HG03095 (cell line): Measurements from ENCODE around the gene NFIC.
"Not testable (repeated sequence)": the region's sequence is repeated elsewhere in the genome, so short reads cannot be mapped to it uniquely, and the experiment has no call there.

Source experiments
- ATAC-seq: cut with Tn5 transposase; IDR thresholded peaks from one replicate; pipeline ENCODE4 v1.9.1; 2021; ENCODE audit warnings: moderate library complexity; ENCODE audit not compliant: unreplicated experiment

Gene NFIC

DNA sequence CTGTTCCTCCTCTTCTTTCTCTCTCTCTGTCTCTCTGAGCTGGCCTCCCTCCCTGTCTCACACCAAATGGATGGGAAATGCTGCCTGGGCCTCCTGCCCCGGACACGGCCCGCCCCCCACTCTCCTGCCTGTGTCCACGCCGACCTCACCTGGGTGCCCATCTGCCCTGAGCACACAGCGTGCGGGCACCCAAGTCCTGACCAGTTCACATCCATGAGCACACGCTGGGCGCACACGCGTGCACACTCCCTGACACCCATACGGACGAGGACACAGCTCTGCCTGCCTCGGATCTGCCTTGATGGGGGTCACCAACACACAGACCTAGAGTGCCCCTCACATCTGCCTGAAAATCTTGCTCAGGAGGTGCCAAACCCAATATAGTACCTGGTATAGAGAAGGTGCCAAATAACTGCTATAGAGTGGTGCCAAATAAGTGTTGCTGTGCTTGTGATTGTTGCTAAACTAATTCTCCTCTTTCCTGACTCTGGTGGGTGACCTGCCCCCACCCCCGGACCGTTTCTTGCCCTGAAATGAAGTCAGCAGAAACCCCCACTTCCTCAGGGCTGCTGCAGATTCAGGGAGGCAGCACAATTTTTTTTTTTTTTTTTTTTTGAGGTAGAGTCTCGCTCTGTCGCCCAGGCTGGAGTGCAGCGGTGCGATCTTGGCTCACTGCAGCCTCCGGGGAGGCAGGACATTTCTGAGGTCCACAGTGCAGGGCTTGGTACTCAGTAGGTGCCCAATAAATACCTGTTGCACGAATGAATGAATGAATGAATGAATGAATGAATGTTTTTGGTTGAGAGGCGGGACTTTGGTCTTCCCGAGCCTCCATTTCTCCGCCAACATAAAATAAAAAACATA is 4.6 kb downstream of the NFIC start:
- ATAC-seq: no peak

DNA sequence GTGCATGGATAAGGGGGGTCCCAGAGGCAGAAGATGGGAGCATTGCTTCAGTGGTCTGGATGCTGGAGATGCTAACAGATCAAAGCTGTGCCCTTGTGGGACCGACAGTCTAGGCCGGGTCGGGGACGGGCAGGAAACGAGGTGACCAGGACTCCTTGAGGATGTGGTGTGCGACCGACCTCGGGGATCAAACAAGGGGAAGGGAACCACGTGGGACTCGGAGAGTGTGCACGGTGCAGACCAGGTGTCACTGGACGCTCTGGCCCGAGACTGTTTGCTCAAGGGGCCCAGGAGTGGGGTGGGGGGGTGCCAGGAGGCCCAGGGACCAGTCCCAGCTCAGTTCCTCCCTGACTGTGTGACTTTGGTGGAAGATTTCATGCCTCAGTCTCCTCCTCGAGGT is 6.0 kb downstream of the NFIC start:
- no peak for ATAC-seq

DNA sequence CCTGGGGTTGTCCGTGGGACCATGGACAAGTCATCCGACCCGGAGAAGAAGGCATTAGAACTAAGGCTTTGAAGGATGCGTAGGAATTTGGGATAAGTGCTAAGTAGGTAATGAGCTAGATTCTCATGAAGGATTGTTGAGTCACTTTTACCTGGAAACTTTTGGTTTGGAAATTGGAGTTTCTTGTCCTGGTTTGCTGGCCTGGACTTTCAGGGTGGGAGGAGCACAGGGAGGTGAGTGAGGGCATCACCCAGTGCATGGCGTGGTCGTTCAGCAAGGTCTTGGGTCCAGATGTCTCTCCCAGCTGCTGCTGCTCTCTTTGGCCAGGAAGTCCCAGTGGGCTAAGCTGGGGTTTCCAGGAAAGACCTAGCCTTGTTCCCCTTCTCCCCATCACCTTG is 7.6 kb downstream of the NFIC start:
- no peak for ATAC-seq

DNA sequence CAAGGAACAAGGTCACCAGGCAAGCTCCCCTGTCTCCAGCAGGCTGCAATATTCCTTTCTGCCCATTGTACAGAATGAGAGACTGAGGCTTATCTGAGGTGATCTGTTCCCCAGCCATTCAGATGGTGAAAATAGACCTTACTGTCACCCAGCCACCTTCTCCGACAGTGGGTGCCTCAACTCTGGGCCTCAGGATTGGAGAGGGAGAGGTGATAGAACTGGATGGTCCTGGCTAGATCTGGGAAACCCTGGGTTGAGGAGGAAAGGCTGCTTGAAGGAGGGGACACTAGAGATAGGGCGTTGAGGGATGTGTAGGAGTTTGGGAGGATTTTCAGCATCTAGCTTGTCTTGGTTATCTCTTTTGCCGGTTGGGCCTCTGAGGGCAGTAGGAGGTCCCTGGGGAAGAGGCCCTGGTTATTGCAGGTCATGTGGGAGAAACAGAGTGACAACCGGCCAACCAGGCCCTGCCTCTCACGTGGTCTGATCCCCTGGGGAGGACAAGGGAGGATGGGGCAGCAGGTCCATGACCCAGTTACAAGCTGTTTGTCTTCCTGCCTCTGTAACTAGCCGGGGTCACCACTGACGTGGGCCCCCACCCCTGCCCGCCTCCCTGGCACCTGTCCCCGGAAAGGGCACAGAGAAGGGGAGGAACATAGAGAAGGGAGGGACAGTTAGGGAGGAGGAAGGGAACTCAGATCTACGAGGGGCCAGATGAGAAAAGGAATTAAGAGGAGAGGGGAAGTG is 8.2 kb downstream of the NFIC start:
- ATAC-seq: no peak

- ATAC-seq: no peak
These were observed 9.1 kb downstream of the NFIC start for GRCh38 chr19:3375221-3376090.

- not testable (repeated sequence) for ATAC-seq
These were observed 9.7 kb downstream of the NFIC start for GRCh38 chr19:3376091-3376455.

- no peak for ATAC-seq
These were observed 12.2 kb downstream of the NFIC start for GRCh38 chr19:3378352-3379150.

GRCh38 chr19:3380829-3381228 is 14.4 kb downstream of the NFIC start:
- no peak for ATAC-seq

- ATAC-seq: no peak
These were observed 15.5 kb downstream of the NFIC start for GRCh38 chr19:3381701-3382372.

DNA sequence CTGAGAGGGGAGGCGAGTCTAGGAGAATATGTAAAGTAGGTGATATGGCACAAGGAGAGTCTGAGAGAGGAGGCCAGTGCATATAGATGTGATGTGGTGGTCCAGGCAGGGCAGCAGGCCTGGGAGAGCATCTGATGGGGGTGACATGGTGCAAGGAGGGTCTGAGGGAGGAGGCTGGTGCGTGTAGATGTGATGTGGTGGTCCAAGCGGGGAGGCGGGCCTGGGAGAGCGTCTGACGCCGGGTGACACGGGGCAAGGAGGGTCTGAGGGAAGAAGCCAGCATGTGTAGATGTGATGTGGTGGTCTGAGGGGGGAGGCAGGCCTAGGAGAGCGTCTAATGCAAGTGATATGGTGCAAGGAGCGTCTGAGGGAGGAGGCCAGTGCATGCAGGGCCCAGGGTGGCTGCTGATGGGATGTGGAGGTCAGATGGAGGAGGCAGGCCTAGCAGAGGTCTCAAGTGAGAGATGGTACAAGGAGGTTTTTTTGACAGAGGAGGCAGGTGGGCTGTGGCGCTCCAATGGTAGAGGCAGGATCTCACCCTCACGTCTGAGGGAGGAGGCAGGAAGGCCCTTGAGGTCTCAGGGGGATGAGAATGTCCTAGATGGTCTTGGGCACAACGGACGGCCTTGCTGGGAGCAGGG is 16.2 kb downstream of the NFIC start:
- no peak for ATAC-seq

DNA sequence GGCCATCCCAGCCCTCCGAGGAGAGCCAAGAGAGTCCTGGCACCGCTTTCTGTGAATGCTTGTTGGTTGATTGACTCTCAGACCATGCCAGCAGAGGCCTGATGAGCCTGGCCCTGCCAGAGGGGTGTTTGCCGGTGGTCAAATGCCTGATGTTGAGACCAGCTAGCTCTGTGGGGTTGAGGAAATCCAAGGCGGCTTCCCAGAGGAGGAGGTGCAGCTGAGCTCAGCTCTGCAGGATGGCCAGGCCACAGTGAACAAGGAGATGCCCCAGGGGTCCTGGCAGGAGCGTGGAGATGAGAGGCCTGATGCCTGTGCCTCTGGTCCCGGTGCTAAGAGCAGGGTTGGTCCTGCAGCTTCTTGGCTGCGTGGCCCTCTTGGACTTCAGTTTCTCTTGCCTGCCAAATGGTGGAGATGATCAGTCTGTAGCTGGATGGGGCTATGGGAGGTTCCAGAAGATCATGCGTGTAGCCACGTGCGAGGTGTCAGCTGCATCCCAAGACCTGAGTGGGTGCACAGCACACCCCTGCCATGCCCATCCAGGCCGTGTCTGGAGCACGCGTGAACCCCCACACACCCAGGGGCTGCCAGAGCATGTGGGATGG is 16.8 kb downstream of the NFIC start:
- no peak for ATAC-seq

DNA sequence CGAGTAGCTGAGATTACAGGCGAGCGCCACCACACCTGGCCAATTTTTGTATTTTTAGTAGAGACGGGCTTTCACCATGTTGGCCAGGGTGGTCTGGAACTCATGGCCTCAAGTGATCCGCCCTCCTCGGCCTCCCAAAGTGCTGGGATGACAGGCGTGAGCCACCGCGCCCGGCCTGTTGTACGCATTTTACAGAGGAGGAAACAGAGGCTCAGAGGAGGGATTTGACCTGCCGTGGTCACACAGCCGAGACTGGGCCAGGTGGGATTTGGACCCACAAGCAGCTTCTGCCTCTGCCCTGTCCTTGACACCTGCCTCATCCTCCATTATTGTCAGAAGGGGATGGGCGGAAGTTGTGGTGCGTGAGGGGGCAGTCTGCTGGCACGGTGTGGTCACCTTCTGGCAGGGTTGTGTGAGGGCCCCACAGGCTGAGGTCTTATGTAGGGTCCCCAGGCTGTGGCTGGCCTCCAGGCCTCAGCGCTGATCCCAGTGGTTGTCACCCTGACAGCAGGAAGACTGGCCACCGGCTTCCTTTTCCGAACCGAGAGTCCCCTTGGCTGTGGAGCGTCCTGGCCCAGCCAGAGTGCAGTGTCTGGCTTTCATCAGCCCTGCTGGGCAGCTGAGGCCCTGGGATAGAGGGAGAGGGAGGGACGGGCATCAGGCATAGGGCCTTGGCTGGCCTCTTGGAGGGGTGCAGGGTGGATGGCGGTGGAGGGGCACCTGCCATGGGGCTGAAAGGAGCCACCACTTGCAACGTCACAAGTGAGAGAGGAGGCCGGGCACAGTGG is 20.3 kb downstream of the NFIC start:
- no peak for ATAC-seq

DNA sequence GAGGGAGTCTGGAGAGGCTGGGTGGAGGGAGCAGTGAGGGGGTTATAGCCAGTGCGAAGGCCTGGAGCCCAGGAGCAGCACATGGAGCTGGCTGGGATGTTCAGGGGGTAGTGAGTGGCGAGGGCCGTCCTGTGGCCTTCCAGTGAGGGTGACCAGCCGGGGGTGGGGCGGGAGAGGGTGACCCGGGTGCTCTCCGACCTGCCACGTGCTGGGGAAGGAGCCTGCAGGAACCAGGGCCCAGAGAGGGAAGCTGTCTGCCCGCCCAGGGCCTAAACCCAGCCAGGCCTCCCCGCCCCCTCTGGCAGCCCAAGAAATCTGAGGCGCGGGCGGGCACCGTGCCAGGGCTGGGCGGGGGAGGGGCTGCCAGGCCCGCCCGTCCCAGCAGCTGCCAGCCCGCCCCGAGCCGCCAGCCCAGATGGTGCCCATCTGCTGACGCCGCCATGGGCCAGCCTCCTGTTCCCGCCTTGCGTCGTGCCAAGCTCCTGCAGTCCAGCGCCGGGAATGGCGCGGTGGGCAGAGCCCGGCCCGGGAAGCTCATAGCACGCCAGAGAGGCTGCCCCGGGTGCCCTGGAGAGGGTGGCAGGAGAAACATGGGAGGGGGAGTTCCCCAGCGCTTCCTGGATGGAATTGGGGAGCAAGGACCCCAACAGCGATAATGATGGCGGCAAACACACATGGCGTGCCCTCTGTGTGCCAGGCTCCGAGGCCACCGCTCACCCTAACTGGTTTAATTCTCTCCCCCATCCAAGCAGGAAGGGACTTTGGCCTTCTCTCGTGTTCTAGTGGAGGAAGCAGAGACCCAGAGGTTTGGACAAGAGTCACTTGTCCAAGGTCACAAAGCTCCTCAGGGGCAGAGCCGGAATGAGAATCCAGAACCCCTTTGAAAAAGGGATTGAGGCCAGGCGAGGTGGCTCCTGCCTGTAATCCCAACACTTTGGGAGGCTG is 21.5 kb downstream of the NFIC start:
- ATAC-seq: no peak

DNA sequence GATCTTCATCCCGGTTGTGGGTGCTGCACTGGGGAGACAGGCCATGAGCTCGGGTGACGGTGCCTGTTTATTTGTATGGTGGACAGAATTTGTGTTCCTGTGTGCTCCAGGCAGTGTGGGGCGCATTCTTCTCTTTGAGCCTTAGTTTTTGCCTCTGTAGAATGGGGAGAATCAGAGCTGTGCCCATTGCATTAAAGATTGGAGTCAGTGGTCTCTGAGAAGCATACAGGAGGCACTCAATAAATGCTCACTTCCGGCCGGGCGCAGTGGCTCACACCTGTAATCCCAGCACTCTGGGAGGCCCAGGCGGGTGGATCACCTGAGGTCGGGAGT is 23.0 kb downstream of the NFIC start:
- no peak for ATAC-seq

DNA sequence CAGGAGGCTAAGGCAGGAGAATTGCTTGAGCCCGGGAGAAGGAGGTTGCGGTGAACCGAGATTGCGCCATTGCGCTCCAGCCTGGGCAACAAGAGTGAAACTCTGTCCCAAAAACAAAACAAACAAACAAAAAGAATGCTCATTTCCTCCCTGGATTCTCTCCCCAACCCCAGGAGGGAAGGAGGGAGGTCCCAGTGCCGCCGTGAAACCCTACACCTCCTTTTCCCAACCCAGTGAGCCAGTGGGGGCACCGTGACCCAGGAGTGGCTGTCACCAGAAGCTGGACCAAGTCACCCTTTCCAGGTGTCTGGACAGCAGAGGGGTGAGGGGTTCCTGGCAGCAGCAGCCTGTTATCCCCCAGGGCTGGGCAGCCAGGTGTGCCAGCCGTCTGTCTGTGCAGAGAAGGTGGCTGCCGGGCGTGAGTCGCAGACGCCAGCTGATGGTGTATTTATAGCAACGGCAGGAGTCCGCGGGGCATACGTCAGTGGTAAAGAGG is 23.5 kb downstream of the NFIC start:
- ATAC-seq: no peak

GRCh38 chr19:3391911-3392310 is 25.5 kb downstream of the NFIC start:
- ATAC-seq: not testable (repeated sequence)

GRCh38 chr19:3392480-3392879 is 26.1 kb downstream of the NFIC start:
- ATAC-seq: no peak
